ENCODE data around the gene HECTD4. TPM values are rescaled to one million over a fixed set of nuclear protein-coding genes. Genes with fewer than 3 reads are reported as not detected.

HECTD4 gene
- total and polyA plus RNA-seq, 2 experiments from 2014 or later = 29.4 to 33.7 TPM

DNA sequence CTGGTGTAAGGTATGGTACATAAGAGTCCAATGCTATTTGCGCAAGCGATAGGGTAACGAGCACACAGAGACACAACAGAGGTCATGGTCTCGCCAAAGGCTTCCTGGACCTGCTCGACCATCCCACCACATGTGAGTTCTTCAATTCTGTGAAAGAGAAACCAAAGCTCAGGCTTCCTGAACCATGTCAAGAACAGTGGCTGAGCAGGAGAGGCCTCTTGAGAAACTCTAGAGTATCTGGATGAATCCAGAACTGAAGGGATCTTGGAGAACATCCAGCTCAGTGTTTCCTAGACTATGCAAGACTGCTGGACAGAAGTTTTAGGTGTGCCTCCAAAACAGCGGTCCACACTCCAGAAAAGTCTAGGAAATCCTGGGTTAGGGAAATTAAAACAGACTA lies 142.3 kb downstream of the HECTD4 start:
- H3K27me3 ChIP-seq = no peaks in the 10 kb centered on the region
- H3K4me3 ChIP-seq = no peak overlapping the region
- TF ChIP-seq, protein P1, sequence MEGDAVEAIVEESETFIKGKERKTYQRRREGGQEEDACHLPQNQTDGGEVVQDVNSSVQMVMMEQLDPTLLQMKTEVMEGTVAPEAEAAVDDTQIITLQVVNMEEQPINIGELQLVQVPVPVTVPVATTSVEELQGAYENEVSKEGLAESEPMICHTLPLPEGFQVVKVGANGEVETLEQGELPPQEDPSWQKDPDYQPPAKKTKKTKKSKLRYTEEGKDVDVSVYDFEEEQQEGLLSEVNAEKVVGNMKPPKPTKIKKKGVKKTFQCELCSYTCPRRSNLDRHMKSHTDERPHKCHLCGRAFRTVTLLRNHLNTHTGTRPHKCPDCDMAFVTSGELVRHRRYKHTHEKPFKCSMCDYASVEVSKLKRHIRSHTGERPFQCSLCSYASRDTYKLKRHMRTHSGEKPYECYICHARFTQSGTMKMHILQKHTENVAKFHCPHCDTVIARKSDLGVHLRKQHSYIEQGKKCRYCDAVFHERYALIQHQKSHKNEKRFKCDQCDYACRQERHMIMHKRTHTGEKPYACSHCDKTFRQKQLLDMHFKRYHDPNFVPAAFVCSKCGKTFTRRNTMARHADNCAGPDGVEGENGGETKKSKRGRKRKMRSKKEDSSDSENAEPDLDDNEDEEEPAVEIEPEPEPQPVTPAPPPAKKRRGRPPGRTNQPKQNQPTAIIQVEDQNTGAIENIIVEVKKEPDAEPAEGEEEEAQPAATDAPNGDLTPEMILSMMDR (IDR thresholded peaks at IDR 0.05; ENCODE audit: low read depth, low read length) = no peak
- no peaks in the 10 kb centered on the region for H3K4me1 ChIP-seq (ENCODE audit: low read depth)
- no peaks in the 10 kb centered on the region for H3K9me3 ChIP-seq (ENCODE audit: low read depth)
- H3K36me3 ChIP-seq = peaks cover 68% of the 10 kb centered on the region
- no peak overlapping the region for H3K27ac ChIP-seq
- peak in 1 of 2 donors; percentile 20 for DNase-seq (ENCODE audit: low read depth in 1 of 2, low spot score in 1 of 2)

DNA sequence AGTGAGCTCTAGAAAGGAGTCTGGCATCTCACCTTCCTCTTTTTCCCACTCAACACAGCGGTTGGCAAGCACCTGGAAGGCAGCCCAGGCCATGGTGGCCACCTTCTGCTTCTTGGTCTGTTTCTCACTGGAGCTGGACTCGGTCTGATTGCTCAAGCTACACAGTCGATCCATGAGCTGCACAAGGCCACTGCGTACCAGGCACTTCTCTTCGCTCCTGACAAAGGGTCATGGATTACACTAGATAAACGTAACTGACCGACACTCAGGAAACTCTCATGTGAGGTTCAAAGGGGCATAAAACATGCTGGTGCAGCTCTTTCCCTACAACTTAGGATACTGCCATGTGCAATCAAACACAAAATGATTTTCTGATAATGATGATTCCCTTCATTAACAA lies 143.2 kb downstream of the HECTD4 start:
- TF ChIP-seq, protein P1 (IDR thresholded peaks at IDR 0.05; ENCODE audit: low read depth, low read length) = no peak
- no peak for DNase-seq (ENCODE audit: low read depth in 1 of 2, low spot score in 1 of 2)
- Histone ChIP-seq H3K36me3 (peaks cover 72% of the 10 kb centered on the region), H3K27me3 (no peaks in the 10 kb centered on the region), H3K4me1 (ENCODE audit: low read depth) (no peaks in the 10 kb centered on the region), H3K27ac (no peak overlapping the region), H3K4me3 (no peak overlapping the region), H3K9me3 (ENCODE audit: low read depth) (no peaks in the 10 kb centered on the region)

DNA sequence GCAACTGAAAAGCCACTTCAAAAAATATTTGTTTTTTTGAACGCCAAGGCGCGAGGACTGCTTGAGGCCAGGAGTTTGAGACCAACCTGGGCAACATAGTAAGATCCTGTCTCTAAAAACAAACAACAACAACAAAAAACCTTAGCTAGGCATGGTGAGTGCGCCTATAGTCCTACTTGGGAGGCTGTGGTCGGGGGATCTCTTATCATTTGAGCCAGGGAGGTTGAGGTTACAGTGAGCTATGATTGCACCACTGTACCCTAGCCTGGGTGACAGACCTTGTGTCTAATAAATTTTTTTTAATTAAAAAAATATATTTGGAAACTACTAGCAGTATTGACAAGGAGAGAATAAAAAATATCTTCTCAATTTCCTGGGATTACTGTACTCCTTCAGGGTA lies 143.8 kb downstream of the HECTD4 start:
- no peaks in the 10 kb centered on the region for H3K27me3 ChIP-seq

DNA sequence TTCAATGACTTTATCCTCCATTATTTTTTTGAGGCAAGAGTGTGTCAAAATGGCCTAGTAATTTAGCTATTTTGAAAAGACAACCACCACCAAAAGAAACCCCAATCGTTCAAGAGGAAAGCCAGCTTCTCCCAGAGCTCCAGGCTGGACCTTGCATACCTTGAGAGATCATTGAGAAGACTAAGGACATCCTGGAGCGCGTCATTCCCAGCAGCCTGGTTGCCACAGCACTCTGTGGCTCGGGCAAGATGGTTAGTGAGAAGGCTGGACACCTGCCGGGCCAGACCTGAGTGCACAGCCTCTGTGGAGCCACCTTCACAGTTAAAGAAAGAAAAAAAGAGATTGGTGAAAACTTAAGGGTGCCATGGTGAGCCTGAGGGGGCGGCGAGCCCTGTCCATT lies 145.4 kb downstream of the HECTD4 start:
- no peaks in the 10 kb centered on the region for H3K27me3 ChIP-seq
- no peak overlapping the region for H3K27ac ChIP-seq
- DNase-seq (ENCODE audit: low read depth in 1 of 2, low spot score in 1 of 2) = no peak
- H3K36me3 ChIP-seq = peaks cover 71% of the 10 kb centered on the region
- no peaks in the 10 kb centered on the region for H3K9me3 ChIP-seq (ENCODE audit: low read depth)
- TF ChIP-seq, protein P1 (IDR thresholded peaks at IDR 0.05; ENCODE audit: low read depth, low read length) = no peak
- no peak overlapping the region for H3K4me3 ChIP-seq
- no peaks in the 10 kb centered on the region for H3K4me1 ChIP-seq (ENCODE audit: low read depth)

More for the DNA sequence above, 143.8 kb downstream of the HECTD4 start:
- H3K4me3 ChIP-seq = no peak overlapping the region
- H3K36me3 ChIP-seq = peaks cover 71% of the 10 kb centered on the region
- H3K4me1 ChIP-seq (ENCODE audit: low read depth) = no peaks in the 10 kb centered on the region
- H3K9me3 ChIP-seq (ENCODE audit: low read depth) = no peaks in the 10 kb centered on the region
- no peak for DNase-seq (ENCODE audit: low read depth in 1 of 2, low spot score in 1 of 2)
- TF ChIP-seq, protein P1 (IDR thresholded peaks at IDR 0.05; ENCODE audit: low read depth, low read length) = no peak
- H3K27ac ChIP-seq = no peak overlapping the region

DNA sequence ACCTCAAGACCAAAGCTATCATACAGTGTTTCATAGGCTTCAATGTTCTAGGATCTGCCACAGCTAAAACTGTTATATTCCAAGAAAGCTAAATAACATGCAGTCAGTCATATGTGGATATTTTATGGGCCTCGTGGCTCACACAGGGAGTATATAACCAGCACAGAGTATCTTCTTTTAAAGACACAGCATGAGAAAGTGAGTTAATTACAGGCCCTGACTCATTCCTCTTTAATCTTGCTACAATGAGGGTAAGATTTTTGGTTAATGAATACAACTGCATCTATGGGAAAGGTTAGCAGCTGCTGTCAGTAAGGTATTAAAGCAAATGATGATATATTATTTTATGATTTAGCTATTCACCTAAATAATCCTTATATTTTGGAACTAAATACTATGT lies 145.8 kb downstream of the HECTD4 start:
- no peak overlapping the region for H3K27ac ChIP-seq
- H3K9me3 ChIP-seq (ENCODE audit: low read depth) = no peaks in the 10 kb centered on the region
- DNase-seq (ENCODE audit: low read depth in 1 of 2, low spot score in 1 of 2) = no peak

More for the DNA sequence above, 145.8 kb downstream of the HECTD4 start:
- H3K36me3 ChIP-seq = peaks cover 71% of the 10 kb centered on the region
- no peak overlapping the region for H3K4me3 ChIP-seq
- TF ChIP-seq, protein P1 (IDR thresholded peaks at IDR 0.05; ENCODE audit: low read depth, low read length) = no peak
- H3K27me3 ChIP-seq = no peaks in the 10 kb centered on the region
- H3K4me1 ChIP-seq (ENCODE audit: low read depth) = no peaks in the 10 kb centered on the region
